Measurements from ENCODE around the gene NR2F6.
"Not testable (repeated sequence)": the region's sequence is repeated elsewhere in the genome, so short reads cannot be mapped to it uniquely, and the experiment has no call there.

Gene NR2F6

DNA sequence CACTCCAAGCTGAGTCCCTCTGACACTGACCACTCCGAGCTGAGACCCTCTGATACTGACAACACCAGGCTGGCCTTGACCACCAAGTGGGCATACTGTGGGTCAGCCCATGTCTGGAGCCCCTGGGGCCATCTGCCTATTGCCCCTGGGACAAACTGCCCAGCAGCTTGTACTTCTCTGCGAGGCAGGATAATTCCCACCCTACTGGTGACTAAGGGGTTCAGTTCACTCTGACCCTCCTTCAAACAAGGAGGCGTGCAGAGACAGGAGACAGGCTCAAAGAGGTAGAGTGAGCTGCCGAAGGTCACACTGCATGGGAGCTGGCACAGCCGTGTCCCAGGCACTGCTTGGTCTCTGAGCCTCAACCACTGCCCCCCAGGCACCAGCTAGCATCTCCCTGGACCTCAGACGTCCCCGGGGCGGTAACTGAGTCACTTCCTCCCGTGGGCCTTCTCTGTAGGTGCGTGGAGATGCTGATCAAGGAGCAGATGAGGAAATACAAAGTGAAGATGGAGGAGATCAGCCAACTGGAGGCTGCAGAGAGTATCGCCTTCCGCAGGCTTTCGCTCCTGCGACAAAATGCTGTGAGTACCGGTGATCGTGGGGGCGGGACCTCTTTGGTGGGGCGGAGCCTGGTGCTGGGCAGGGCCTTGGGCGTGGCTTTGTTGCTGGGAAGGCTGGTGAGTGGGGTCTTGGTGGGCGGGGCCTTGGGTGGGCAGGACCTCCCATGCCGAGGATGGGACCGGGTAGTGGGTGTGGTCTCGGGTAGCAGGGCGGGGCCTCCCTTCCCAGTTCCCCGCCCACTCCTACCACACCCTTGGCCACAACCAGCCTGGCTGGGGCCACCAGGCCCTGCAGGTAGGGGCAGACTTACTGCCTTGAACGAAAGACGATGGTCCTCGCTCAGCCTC lies 36.3 kb downstream of the NR2F6 start:
- DNase-seq, result peak; percentile 91

- no peak for DNase-seq
Measured at GRCh38 chr19:17206736-17207581, 38.8 kb downstream of the NR2F6 start.

DNA sequence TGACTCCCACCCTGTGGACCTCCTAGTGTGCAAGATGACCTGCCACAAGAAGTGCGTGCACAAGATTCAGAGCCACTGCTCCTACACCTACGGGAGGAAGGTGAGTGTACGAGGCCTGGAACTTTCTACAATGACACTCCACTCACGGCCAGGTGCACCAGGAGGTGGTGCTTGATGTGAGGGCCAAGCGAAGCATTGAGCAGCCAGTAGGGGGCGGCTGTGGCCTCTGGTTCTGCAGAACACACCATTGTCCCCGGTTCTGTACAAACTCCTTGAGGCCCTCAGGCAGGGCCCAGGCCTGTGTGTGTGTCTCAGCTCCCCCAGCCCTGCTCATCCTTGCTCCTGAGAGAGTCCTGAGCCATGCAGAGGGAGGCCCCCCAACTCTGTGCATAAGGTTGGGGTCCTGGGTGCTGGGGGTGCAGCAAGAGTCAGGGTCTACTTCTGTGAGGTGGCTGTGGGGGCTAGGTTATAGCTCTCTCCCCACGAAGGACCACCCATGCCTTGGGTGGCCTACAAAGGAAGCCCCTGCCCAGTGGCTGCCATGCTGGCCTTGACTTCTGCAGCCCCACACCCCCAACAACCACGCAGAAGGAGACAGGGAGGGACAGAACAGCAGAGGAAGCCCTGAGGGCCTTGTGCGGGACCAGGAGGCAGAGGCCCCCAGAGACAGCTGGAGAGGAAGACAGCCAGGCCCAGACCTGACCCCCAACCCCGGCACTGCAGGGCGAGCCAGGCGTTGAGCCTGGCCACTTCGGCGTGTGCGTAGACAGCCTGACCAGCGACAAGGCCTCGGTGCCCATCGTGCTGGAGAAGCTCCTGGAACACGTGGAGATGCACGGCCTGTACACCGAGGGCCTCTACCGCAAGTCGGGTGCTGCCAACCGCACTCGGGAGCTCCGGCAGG lies 40.2 kb downstream of the NR2F6 start:
- DNase-seq, result peak; percentile 90

DNA sequence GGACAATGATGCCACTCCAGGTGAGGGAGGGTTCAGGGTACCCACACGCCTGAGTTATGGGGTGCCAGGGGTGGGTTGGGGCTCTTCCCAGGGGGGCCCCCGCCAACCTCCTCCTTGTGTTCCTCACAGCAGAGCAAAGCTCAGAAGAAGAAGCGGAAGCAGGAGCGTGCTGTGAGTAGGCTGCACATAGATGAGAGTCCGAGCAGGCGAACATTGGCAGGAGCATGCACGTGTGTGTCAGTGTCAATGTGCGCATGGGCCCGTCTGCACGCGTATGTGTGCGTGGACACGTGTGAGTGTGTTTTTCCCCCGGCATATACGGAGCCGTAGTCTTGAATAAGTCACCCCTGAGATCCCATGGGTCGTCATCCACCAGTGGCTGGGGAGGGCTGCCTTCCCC lies 43.0 kb downstream of the NR2F6 start:
- no peak for DNase-seq

GRCh38 chr19:17202249-17202648 lies 43.5 kb downstream of the NR2F6 start:
- DNase-seq, result peak; percentile 87

GRCh38 chr19:17200408-17201079 lies 45.2 kb downstream of the NR2F6 start:
- no peak for DNase-seq

- no peak for DNase-seq
Measured at GRCh38 chr19:17197666-17198065, 48.1 kb downstream of the NR2F6 start.

- DNase-seq, result no peak
Measured at GRCh38 chr19:17196610-17197009, 49.1 kb downstream of the NR2F6 start.

- no peak for DNase-seq
Measured at GRCh38 chr19:17195106-17195505, 50.6 kb downstream of the NR2F6 start.

GRCh38 chr19:17194608-17195007 lies 51.1 kb downstream of the NR2F6 start:
- no peak for DNase-seq

DNA sequence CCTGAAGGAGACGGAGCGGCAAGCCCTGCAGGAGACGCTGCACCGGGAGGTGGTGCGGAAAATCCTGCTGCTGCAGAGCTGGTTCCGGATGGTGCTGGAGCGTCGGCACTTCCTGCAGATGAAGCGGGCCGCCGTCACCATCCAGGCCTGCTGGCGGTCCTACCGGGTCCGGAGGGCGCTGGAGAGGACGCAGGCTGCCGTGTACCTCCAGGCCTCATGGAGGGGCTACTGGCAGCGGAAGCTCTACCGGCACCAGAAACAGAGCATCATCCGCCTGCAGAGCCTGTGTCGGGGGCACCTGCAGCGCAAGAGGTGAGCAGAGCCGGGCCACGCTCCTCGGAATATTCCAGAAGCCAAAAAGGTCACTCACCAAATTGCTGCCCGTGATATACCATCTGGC lies 53.0 kb downstream of the NR2F6 start:
- no peak for DNase-seq

- not testable (repeated sequence) for DNase-seq
Measured at GRCh38 chr19:17191736-17192135, 54.0 kb downstream of the NR2F6 start.

DNA sequence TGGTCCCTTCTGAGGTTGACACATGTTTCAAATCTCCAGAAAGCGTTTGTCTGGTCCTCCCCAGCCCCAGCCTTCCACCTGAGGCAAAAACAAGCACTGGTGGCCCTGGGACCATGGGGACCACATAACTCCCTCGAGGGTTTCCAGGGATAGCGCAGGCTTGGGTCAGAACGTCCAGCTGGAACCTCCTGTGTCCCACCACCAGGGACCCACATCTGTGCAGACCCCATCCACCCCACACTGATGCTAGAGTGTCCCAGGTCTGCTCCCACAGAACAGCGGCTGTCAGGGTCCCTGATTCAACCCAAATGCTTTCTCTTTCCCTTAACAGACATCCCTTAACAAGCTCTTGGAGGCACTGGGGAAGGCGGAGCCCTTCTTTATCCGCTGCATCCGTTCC lies 60.1 kb downstream of the NR2F6 start:
- no peak for DNase-seq

DNA sequence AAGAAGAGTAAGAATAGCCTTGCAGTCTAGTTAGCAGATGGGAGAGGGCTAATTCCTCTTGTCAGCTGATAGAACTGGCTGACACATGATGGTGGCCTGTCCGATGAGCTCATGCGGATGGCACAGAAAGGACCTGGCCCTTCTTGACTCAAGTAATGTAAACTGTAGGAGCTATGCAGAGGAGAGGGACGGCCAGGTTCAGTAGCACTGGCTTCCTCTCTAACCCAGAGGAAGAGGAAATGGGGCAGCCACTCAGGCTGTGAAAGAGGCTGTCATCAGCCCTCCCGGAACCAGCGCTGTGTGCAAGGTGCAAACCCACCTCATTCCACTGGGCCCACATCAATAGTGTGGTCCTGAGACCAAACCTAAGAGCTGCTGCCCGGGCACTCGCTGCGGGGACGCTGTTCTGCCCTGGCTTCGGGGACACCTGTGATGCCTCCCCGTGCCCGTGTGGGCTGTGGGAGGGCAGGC lies 61.3 kb downstream of the NR2F6 start:
- DNase-seq, result no peak

GRCh38 chr19:17183858-17184321 lies 61.8 kb downstream of the NR2F6 start:
- no peak for DNase-seq

- no peak for DNase-seq
Measured at GRCh38 chr19:17183271-17183761, 62.4 kb downstream of the NR2F6 start.

Data from 8988T (cell line).